HFFc6 (cell line): ENCODE results near the gene POLH. TPM values are rescaled to one million over a fixed set of nuclear protein-coding genes. Genes with fewer than 3 reads are reported as not detected.
"Not testable (repeated sequence)": the region's sequence is repeated elsewhere in the genome, so short reads cannot be mapped to it uniquely, and the experiment has no call there.

ENCODE experiments used
- DNase-seq: peaks from one replicate; pipeline ENCODE4 v3.0.0-alpha.2; 2018
- H3K27ac Mint-ChIP-seq: 2 replicates; pipeline ENCODE4 v1.8.0; 2020; ENCODE audit warnings: mild to moderate bottlenecking, mixed read lengths
- H3K27me3 Mint-ChIP-seq: 2 replicates; pipeline ENCODE4 v1.8.0; 2021; ENCODE audit warnings: mild to moderate bottlenecking, moderate library complexity, mixed read lengths; ENCODE audit not compliant: insufficient read depth
- H3K36me3 Mint-ChIP-seq: 2 replicates; pipeline ENCODE4 v1.8.0; 2021; ENCODE audit warnings: low read depth, mixed read lengths
- H3K4me1 Mint-ChIP-seq: 2 replicates; pipeline ENCODE4 v1.8.0; 2020; ENCODE audit warnings: low read depth, mixed read lengths
- H3K4me3 Mint-ChIP-seq: 2 replicates; pipeline ENCODE4 v1.8.0; 2020; ENCODE audit warnings: mild to moderate bottlenecking, moderate library complexity, mixed read lengths
- H3K9me3 Mint-ChIP-seq: 2 replicates; pipeline ENCODE4 v1.8.0; 2020; ENCODE audit warnings: mild to moderate bottlenecking, mixed read lengths
- CTCF ChIP-seq: fragments of 200-600 bp; sonication (generic); IDR thresholded peaks from 2 replicates; pipeline ENCODE4 v1.5.0; 2021; ENCODE audit warnings: antibody characterized with exemption, mild to moderate bottlenecking
- total RNA-seq, 6 experiments: library from RNA; stranded (reverse); fragmentation: NEBNext Ultra II Directional; extraction: Animal tissue kit (Norgen Biotek cat#: 25700); gene quantifications; 2 replicates in 1 of 6; 3 replicates in 5 of 6; pipeline ENCODE4 v1.2.3, GENCODE V29; 2021

The POLH gene
- total RNA-seq, 6 experiments from 2014 or later: 31.4 to 39.8 (median 37.3) TPM

GRCh38 chr6:43647613-43648012, 71.6 kb downstream of the POLH start:
- TF ChIP-seq CTCF: no peak
- peaks cover 5% of the 10 kb centered on the region for H3K27me3 Mint-ChIP-seq
- no peak overlapping the region for H3K27ac Mint-ChIP-seq
- no peak overlapping the region for H3K4me3 Mint-ChIP-seq
- H3K9me3 Mint-ChIP-seq: no peaks in the 10 kb centered on the region
- peaks cover 7% of the 10 kb centered on the region for H3K4me1 Mint-ChIP-seq
- no peak for DNase-seq
- no peaks in the 10 kb centered on the region for H3K36me3 Mint-ChIP-seq

GRCh38 chr6:43648248-43648647, 72.3 kb downstream of the POLH start:
- H3K27me3 Mint-ChIP-seq: peaks cover 5% of the 10 kb centered on the region
- H3K4me3 Mint-ChIP-seq: no peak overlapping the region
- DNase-seq: no peak
- no peaks in the 10 kb centered on the region for H3K36me3 Mint-ChIP-seq
- H3K9me3 Mint-ChIP-seq: no peaks in the 10 kb centered on the region
- no peak for TF ChIP-seq CTCF
- no peak overlapping the region for H3K27ac Mint-ChIP-seq
- peaks cover 7% of the 10 kb centered on the region for H3K4me1 Mint-ChIP-seq

GRCh38 chr6:43652822-43653221, 76.8 kb downstream of the POLH start:
- not testable (repeated sequence) for H3K36me3 Mint-ChIP-seq, DNase-seq, H3K4me1 Mint-ChIP-seq, H3K27me3 Mint-ChIP-seq, H3K9me3 Mint-ChIP-seq, H3K4me3 Mint-ChIP-seq, H3K27ac Mint-ChIP-seq

- no peak for TF ChIP-seq CTCF
- Mint-ChIP-seq H3K36me3 (peaks cover 6% of the 10 kb centered on the region; the same call in 1 of the 2 replicates), H3K9me3 (peaks cover 6% of the 10 kb centered on the region), H3K27me3 (peaks cover 5% of the 10 kb centered on the region), H3K27ac (no peak overlapping the region), H3K4me3 (no peak overlapping the region), H3K4me1 (no peaks in the 10 kb centered on the region)
- no peak for DNase-seq
Observed at GRCh38 chr6:43657221-43657802, 81.3 kb downstream of the POLH start.

GRCh38 chr6:43658161-43658560, 82.2 kb downstream of the POLH start:
- DNase-seq: no peak
- no peak overlapping the region for H3K27ac Mint-ChIP-seq
- TF ChIP-seq CTCF: no peak
- peaks cover 5% of the 10 kb centered on the region for H3K27me3 Mint-ChIP-seq
- peaks cover 6% of the 10 kb centered on the region for H3K9me3 Mint-ChIP-seq
- H3K36me3 Mint-ChIP-seq: peaks cover 6% of the 10 kb centered on the region; the same call in 1 of the 2 replicates
- no peak overlapping the region for H3K4me3 Mint-ChIP-seq
- H3K4me1 Mint-ChIP-seq: peaks cover under 1% of the 10 kb centered on the region

GRCh38 chr6:43662948-43663347, 87.0 kb downstream of the POLH start:
- not testable (repeated sequence) for DNase-seq, H3K9me3 Mint-ChIP-seq, H3K27ac Mint-ChIP-seq, H3K27me3 Mint-ChIP-seq, H3K4me3 Mint-ChIP-seq, H3K36me3 Mint-ChIP-seq
- H3K4me1 Mint-ChIP-seq: peaks cover 11% of the 10 kb centered on the region

Other genes starting within 250 kb of the POLH start
- 10 to 100 TPM; 11.1 to 13.3 (median 11.8) TPM for gene ZNF318, start 206.5 kb upstream of the POLH start, total RNA-seq
- 10 to 100 TPM; 26.2 to 41.6 (median 30.3) TPM for gene ABCC10, start 148.6 kb upstream of the POLH start, total RNA-seq
- 1 to 10 TPM; 1.8 to 2.9 (median 2.2) TPM for gene DLK2, start 120.6 kb upstream of the POLH start, total RNA-seq
- gene TJAP1, start 98.6 kb upstream of the POLH start, total RNA-seq: 10 to 100 TPM; 27.0 to 34.3 (median 30.2) TPM
- 1 to 10 TPM in 2 of 6 experiments, under 1 TPM in 4; 0.75 to 1.7 (median 0.90) TPM for gene LRRC73, start 65.8 kb upstream of the POLH start, total RNA-seq
- gene YIPF3, start 59.3 kb upstream of the POLH start, total RNA-seq: 100 to 1,000 TPM; 147 to 176 (median 158) TPM
- gene POLR1C, start 59.1 kb upstream of the POLH start, total RNA-seq: 10 to 100 TPM; 43.5 to 66.9 (median 53.8) TPM
- gene XPO5, start 147 bp upstream of the POLH start, total RNA-seq: 10 to 100 TPM; 30.5 to 41.1 (median 35.6) TPM
- gene GTPBP2, start 53.1 kb downstream of the POLH start, total RNA-seq: 10 to 100 TPM; 35.6 to 47.7 (median 41.0) TPM
- gene MAD2L1BP, start 59.7 kb downstream of the POLH start, total RNA-seq: 10 to 100 TPM; 23.6 to 26.7 (median 26.4) TPM
- gene RSPH9, start 68.9 kb downstream of the POLH start, total RNA-seq: under 1 TPM in 5 of 6 experiments, not detected in 1; 0.09 to 0.60 (median 0.30) TPM
- 10 to 100 TPM; 34.3 to 42.8 (median 38.3) TPM for gene MRPS18A, start 111.6 kb downstream of the POLH start, total RNA-seq
- 10 to 100 TPM; 26.0 to 37.4 (median 28.3) TPM for gene VEGFA, start 194.0 kb downstream of the POLH start, total RNA-seq